HepG2 (cell line): ENCODE data around the gene NTMT1. TPM values are rescaled to one million over a fixed set of nuclear protein-coding genes. Genes with fewer than 3 reads are reported as not detected.

Experiments
- ARNT2 ChIP-seq: sonication (generic); formaldehyde crosslinking; IDR thresholded peaks from 2 replicates; pipeline ENCODE4 v1.8.0; 2022; ENCODE audit warnings: mild to moderate bottlenecking, low read depth, missing genetic modification reagents, moderate library complexity
- ATF7-NPFF ChIP-seq: sonication (generic); formaldehyde crosslinking; IDR thresholded peaks from 2 replicates; pipeline ENCODE4 v1.8.1; 2023; ENCODE audit warnings: mild to moderate bottlenecking, low read depth, missing genetic modification reagents, moderate library complexity
- CERS6 ChIP-seq: sonication (generic); formaldehyde crosslinking; IDR thresholded peaks from 2 replicates; pipeline ENCODE4 v1.5.0; 2020; ENCODE audit warnings: missing genetic modification reagents
- ELF3 ChIP-seq: IDR thresholded peaks from 2 replicates; pipeline ENCODE4 v1.6.1; 2016; ENCODE audit warnings: missing genetic modification reagents, missing compliant biosample characterization
- ETS1 ChIP-seq: sonication (generic); formaldehyde crosslinking; IDR thresholded peaks from 2 replicates; pipeline ENCODE4 v1.4.0; 2020; ENCODE audit warnings: missing genetic modification reagents
- GLI4 ChIP-seq: sonication (generic); formaldehyde crosslinking; IDR thresholded peaks from 2 replicates; pipeline ENCODE4 v1.5.1; 2020; ENCODE audit warnings: missing genetic modification reagents, mild to moderate bottlenecking, moderate library complexity, borderline replicate concordance
- HNRNPH1 ChIP-seq: fragments of 200-400 bp; formaldehyde crosslinking; optimal IDR thresholded peaks from 2 replicates; pipeline ENCODE3; 2017; ENCODE audit warnings: mild to moderate bottlenecking, low read depth, low read length
- MAFK ChIP-seq, 2 experiments: IDR thresholded peaks in 1 of 2; conservative IDR thresholded peaks in 1 of 2; 2 replicates each; pipeline ENCODE4 v1.6.1; 2011; ENCODE audit warnings: improper control_type of control experiment in 2 of 2, low read length in 2 of 2
- NR2F1 ChIP-seq, 2 experiments: fragments of 450-650 bp in 1 of 2; formaldehyde crosslinking in 1 of 2; IDR thresholded peaks; 2 replicates each; pipeline versions ENCODE4 v1.5.0 to v1.6.1; 2016 to 2020; ENCODE audit warnings: mild to moderate bottlenecking in 1 of 2, missing compliant biosample characterization in 1 of 2, missing genetic modification reagents in 1 of 2, moderate library complexity in 1 of 2
- PTBP1 ChIP-seq: fragments of 200-400 bp; formaldehyde crosslinking; IDR thresholded peaks from 2 replicates; pipeline ENCODE4 v1.6.1; 2018; ENCODE audit warnings: low read length, low read depth; ENCODE audit not compliant: poor library complexity, severe bottlenecking
- SATB2 ChIP-seq: sonication (generic); formaldehyde crosslinking; IDR thresholded peaks from 2 replicates; pipeline ENCODE4 v1.5.0; 2020; ENCODE audit warnings: missing genetic modification reagents
- UBTF ChIP-seq: sonication (generic); formaldehyde crosslinking; IDR thresholded peaks from 2 replicates; pipeline ENCODE4 v1.4.0; 2020; ENCODE audit warnings: mild to moderate bottlenecking, missing genetic modification reagents
- ZBED4 ChIP-seq: sonication (generic); formaldehyde crosslinking; IDR thresholded peaks from 2 replicates; pipeline ENCODE4 v1.4.0; 2020; ENCODE audit warnings: missing genetic modification reagents, borderline replicate concordance
- ZMYM2 ChIP-seq: sonication (generic); formaldehyde crosslinking; IDR thresholded peaks from 2 replicates; pipeline ENCODE4 v1.8.0; 2022; ENCODE audit warnings: mild to moderate bottlenecking, missing genetic modification reagents
- ZNF496 ChIP-seq: sonication (generic); formaldehyde crosslinking; IDR thresholded peaks from 2 replicates; pipeline ENCODE4 v1.8.1; 2023; ENCODE audit warnings: mild to moderate bottlenecking, moderate library complexity, missing genetic modification reagents; ENCODE audit not compliant: insufficient replicate concordance
- ZNF780A ChIP-seq: sonication (generic); formaldehyde crosslinking; IDR thresholded peaks from 2 replicates; pipeline ENCODE4 v1.8.0; 2022; ENCODE audit warnings: mild to moderate bottlenecking, missing genetic modification reagents, moderate library complexity
- ZNF790 ChIP-seq: sonication (generic); formaldehyde crosslinking; IDR thresholded peaks from 2 replicates; pipeline ENCODE4 v1.8.0; 2022; ENCODE audit warnings: missing genetic modification reagents, mild to moderate bottlenecking, borderline replicate concordance
- ZSCAN5A ChIP-seq: sonication (generic); formaldehyde crosslinking; IDR thresholded peaks from 2 replicates; pipeline ENCODE4 v1.8.0; 2022; ENCODE audit warnings: mild to moderate bottlenecking, missing genetic modification reagents, borderline replicate concordance
- polyA plus RNA-seq, 8 experiments: library from polyadenylated mRNA; depleted of rRNA in 3 of 8; stranded (reverse) in 7 of 8; unstranded in 1 of 8; fragments of >200 nt; fragmentation: Illumina TruSeq in 4 of 8; extraction: Trizol in 4 of 8; gene quantifications; 2 replicates each; pipeline versions ENCODE4 v1.2.1 to v1.2.3, GENCODE V29; 2011 to 2016; ENCODE audit warnings: low read depth in 4 of 8, missing spikeins in 1 of 8, mixed read lengths in 1 of 8; ENCODE audit not compliant: insufficient read depth in 1 of 8
- total RNA-seq, 5 experiments: library from RNA; depleted of rRNA; stranded (reverse); fragments of >200 nt; fragmentation: Illumina TruSeq; extraction: Trizol; gene quantifications; 2 replicates each; pipeline ENCODE4 v1.2.3, GENCODE V29; 2016; ENCODE audit warnings: low read depth in 1 of 5

NTMT1 gene
- total and polyA plus RNA-seq, 2 of the 13 experiments (the other 11 are each of a cell fraction or from before 2014, with no cell fraction given), result 49.1 to 53.8 TPM

- peak; percentile 98 for TF ChIP-seq ZBED4 (CRISPR knock-in tag)
- TF ChIP-seq NR2F1 (CRISPR knock-in tag; IDR thresholded peaks at IDR 0.05), result no peak
- no peak for TF ChIP-seq CERS6 (CRISPR knock-in tag)
- TF ChIP-seq GLI4 (CRISPR knock-in tag), result no peak
- TF ChIP-seq ZSCAN5A (CRISPR knock-in tag), result peak; percentile 57; the same call in 1 of the 2 replicates
- TF ChIP-seq ELF3 (CRISPR knock-in tag), result peak; percentile 83
- no peak for TF ChIP-seq HNRNPH1
- no peak for TF ChIP-seq SATB2 (CRISPR knock-in tag)
- TF ChIP-seq ZNF496 (CRISPR knock-in tag), result no peak
- peak; percentile 89 for TF ChIP-seq ARNT2 (CRISPR knock-in tag)
- TF ChIP-seq ATF7-NPFF, result peak; percentile 91; the same call in 1 of the 2 replicates
- no peak for TF ChIP-seq ETS1 (CRISPR knock-in tag)
- no peak for TF ChIP-seq ZNF780A (CRISPR knock-in tag)
- TF ChIP-seq PTBP1, result no peak
- no peak for TF ChIP-seq MAFK (conservative IDR thresholded peaks at IDR 0.05 in 1 of 2, IDR thresholded peaks at IDR 0.05 in 1 of 2; ENCODE audit: low read length in 2 of 2)
- TF ChIP-seq ZNF790 (CRISPR knock-in tag), result peak; percentile 80; the same call in 1 of the 2 replicates
- TF ChIP-seq ZMYM2 (CRISPR knock-in tag), result no peak
- TF ChIP-seq UBTF, result peak; percentile 97
These were observed 16.0 kb downstream of the NTMT1 start, which contains the start of gene ASB6 (continued) for GRCh38 chr9:129641750-129642585.
